ENCODE data around the gene ASB4. TPM values are rescaled to one million over a fixed set of nuclear protein-coding genes. Genes with fewer than 3 reads are reported as not detected.
"Not testable (repeated sequence)": the region's sequence is repeated elsewhere in the genome, so short reads cannot be mapped to it uniquely, and the experiment has no call there.

ASB4 gene
- total and polyA plus RNA-seq, 4 donors: 0.09 to 1.1 (median 0.38) TPM

GRCh38 chr7:95454438-95455045 is 31.2 kb upstream of the ASB4 start (continued):
- TF ChIP-seq CTCF (IDR thresholded peaks at IDR 0.05; ENCODE audit: low read depth, low read length, missing input control) (no peak), EGR1 (IDR thresholded peaks at IDR 0.05; ENCODE audit: low read depth in 2 of 2) (no peak), JUND (IDR thresholded peaks at IDR 0.05) (no peak), SP1 (IDR thresholded peaks at IDR 0.05) (no peak), HNF4G (IDR thresholded peaks at IDR 0.05) (no peak)
- TF ChIP-seq, protein P1, sequence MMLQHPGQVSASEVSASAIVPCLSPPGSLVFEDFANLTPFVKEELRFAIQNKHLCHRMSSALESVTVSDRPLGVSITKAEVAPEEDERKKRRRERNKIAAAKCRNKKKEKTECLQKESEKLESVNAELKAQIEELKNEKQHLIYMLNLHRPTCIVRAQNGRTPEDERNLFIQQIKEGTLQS (IDR thresholded peaks at IDR 0.05): no peak

GRCh38 chr7:95457947-95458346 is 27.8 kb upstream of the ASB4 start:
- TF ChIP-seq CTCF (IDR thresholded peaks at IDR 0.05; ENCODE audit: low read depth, low read length, missing input control) (no peak), HNF4A (conservative IDR thresholded peaks at IDR 0.05) (no peak), JUND (IDR thresholded peaks at IDR 0.05) (no peak), GABPA (IDR thresholded peaks at IDR 0.05 in 1 of 2, conservative IDR thresholded peaks at IDR 0.05 in 1 of 2) (no peak), YY1 (IDR thresholded peaks at IDR 0.05) (no peak), EGR1 (IDR thresholded peaks at IDR 0.05; ENCODE audit: low read depth in 2 of 2) (no peak), FOXA2 (IDR thresholded peaks at IDR 0.05) (no peak), RXRA (IDR thresholded peaks at IDR 0.05) (no peak)
- TF ChIP-seq, protein P1 (IDR thresholded peaks at IDR 0.05): no peak
- H3K27ac ChIP-seq (ENCODE audit: low read depth in 1 of 2, low read length in 2 of 2): no peak overlapping the region

GRCh38 chr7:95460653-95461052 is 25.1 kb upstream of the ASB4 start:
- H3K4me1 ChIP-seq (ENCODE audit: control insufficient read depth in 4 of 4, insufficient read depth in 4 of 4, low read length in 3 of 4); DNase-seq (ENCODE audit: low spot score); H3K9me3 ChIP-seq (ENCODE audit: control insufficient read depth in 4 of 4, low read length in 3 of 4); H3K27ac ChIP-seq (ENCODE audit: low read depth in 1 of 2, low read length in 2 of 2); H3K9ac ChIP-seq (ENCODE audit: low read depth in 1 of 2, low read length in 2 of 2); H3K4me3 ChIP-seq (ENCODE audit: low read depth in 1 of 3, low read length in 3 of 3); H3K36me3 ChIP-seq (ENCODE audit: control insufficient read depth in 4 of 4, insufficient read depth in 3 of 4, low read depth in 1 of 4, low read length in 3 of 4); H3K27me3 ChIP-seq (ENCODE audit: control insufficient read depth in 4 of 4, insufficient read depth in 4 of 4, low read length in 3 of 4): not testable (repeated sequence)
- TF ChIP-seq HNF4A (conservative IDR thresholded peaks at IDR 0.05): peak in 1 of 2 donors; percentile 29
- WGBS: 87% methylated on average over 2 of the region's 2 CpGs

More at GRCh38 chr7:95457947-95458346, 27.8 kb upstream of the ASB4 start:
- Histone ChIP-seq H3K4me1 (ENCODE audit: control insufficient read depth in 4 of 4, insufficient read depth in 4 of 4, low read length in 3 of 4) (no peaks in the 10 kb centered on the region), H3K36me3 (ENCODE audit: control insufficient read depth in 4 of 4, insufficient read depth in 3 of 4, low read depth in 1 of 4, low read length in 3 of 4) (no peaks in the 10 kb centered on the region), H3K4me3 (ENCODE audit: low read depth in 1 of 3, low read length in 3 of 3) (no peak overlapping the region), H3K27me3 (ENCODE audit: control insufficient read depth in 4 of 4, insufficient read depth in 4 of 4, low read length in 3 of 4) (no peaks in the 10 kb centered on the region), H3K9ac (ENCODE audit: low read depth in 1 of 2, low read length in 2 of 2) (no peak overlapping the region), H3K9me3 (ENCODE audit: control insufficient read depth in 4 of 4, low read length in 3 of 4) (no peaks in the 10 kb centered on the region)
- DNase-seq (ENCODE audit: low spot score): no peak
